ENCODE measurements around the gene ATOSA.

The ATOSA gene

DNA sequence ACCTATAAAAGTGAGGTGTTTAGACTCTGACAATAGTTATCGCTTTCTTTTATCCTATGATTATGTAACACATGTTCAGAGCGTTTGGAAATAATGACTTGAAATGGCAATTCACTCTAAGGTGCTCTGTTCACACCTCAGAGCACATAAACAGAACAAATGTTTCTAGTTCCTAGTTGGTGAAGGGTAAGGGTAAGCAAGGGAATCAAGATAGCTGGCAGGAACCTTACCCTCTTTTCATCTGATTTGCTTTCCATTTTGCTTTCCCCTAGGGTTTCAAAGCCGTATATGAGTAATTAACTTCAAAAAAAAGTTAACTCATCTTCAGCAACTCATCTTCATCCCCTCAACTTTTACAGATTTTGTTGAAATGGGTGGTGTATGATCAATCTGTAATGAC lies 2.3 kb upstream of the ATOSA start:
- no peak for DNase-seq

DNA sequence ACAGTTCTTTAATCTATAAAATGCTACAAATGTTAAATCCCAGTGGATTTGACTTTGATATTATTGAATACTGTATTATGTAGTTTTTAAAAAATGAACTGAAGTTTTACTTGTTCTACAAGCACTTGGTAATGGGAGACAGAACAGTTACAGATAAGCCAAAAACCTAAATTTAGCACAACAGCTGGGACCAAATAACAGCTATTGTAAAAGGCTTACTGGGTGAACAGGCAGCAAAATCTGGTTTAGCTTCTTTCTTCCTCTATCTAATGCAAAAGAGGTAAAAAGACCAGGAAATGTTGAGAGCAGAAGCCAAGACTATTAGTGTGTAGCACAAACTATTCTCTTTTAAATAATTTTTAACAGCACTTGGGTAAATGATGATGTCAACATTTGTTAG lies 1.6 kb upstream of the ATOSA start:
- no peak for DNase-seq

DNA sequence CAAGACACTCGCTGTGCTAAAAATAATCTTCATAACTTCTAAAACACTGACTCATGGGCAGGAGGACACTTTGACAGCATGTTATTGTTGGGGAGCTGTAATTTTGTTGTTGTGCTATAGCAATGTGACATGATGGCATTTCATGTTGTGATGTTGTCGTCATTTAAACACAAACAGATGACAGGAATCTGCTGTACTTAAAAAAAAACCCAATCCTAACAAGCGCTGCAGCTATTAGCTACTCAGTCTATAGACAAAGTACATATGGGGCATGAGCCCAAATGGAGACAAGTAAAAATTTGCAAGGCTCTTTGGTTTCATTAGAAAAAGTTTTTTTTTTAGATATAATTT lies 828 bp upstream of the ATOSA start:
- DNase-seq, result no peak

DNA sequence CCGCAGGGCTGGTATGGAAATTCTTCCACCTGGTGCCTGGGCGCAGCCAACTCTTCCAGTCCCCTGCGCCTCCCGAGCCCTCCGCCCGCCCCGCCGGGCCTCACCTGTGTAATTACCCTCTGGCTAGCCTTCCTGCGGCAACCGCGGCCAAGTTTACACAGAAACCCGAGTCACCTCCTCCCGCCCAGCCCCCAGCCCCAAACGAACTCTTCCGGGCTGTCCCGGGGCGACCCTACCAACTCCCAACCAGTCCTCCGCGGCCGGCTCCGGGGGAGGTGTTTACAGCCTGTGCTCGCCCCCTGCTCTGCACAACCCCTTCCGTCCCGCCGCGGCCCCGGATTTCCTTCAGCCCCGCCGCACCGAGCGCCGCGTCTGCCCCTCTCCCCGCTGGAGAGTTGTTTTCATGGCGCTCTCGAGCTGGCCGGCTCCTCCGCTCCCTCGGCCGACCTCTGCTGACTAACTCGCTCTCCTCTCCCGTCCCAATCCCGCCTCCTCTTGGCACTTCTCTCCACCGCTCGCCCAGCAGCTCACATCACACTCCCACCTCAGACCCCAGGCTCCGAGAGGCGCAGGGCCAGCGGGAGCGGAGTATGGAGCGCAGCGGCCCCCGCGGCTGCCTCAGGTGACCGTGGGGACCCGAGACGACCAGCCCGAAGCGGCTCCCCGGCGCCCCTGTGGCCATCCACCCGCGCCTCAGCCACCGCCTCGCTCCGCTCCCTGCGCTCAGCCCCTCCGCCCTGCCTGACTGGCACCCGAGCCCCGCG lies 538 bp downstream of the ATOSA start:
- DNase-seq, result peak; percentile 86

DNA sequence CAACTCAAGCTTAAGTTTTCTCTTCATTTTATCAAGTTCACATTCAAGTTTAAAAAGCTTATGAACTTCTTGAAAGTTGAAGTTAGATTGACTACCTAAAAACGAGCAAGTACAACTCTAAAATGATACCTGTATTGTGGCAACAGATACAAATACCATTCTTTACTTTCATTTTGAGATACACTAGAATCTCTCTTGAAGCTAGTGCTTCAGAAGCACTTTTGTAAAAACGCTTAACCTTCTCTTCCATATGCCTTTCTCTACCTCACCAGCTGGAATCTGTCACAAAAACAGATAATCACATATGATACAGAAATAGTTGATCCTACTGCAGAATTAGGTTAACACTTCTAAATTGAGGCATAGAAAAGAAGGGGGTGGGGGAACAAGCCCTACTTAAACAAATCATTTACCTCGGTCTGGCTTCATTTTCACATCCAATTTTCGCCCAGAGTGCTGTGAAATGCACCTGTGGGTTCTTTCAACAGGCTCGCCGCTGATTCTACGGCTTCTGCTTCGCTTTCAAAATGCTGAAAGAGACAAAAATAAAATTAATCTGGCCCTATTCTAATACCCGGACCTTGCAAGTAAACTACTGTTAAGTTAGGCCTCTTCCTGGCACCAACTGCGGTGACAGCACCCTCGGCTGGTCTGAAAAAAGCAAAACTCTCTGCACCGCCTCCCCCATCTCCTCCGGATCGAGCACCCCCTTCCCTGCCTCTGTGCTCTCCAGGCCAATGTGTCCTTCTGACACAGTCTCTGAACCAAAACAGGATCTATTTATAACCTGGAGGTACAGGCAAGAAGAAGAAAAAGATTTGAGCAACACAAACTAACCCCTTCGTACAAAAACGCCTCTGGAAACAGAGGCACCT lies 1.4 kb downstream of the ATOSA start:
- peak; percentile 66 for DNase-seq

DNA sequence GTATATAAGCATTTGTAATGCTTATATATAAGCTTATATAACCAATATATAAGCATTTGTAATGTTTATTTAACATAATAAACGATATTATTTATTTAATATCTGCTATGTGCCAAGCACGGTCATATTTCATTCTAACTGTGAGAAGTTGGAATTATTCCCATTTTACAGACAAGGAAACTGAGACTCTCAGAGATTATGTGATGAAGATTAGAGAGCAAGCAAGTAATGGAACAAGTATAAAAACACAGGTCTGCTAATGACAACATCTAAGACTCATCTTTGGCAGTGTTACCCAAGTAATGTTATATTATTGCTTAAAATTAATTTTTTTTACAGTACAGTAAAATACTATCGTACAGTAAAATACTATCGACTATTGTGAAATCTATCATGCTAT lies 4.4 kb downstream of the ATOSA start:
- no peak for DNase-seq

DNA sequence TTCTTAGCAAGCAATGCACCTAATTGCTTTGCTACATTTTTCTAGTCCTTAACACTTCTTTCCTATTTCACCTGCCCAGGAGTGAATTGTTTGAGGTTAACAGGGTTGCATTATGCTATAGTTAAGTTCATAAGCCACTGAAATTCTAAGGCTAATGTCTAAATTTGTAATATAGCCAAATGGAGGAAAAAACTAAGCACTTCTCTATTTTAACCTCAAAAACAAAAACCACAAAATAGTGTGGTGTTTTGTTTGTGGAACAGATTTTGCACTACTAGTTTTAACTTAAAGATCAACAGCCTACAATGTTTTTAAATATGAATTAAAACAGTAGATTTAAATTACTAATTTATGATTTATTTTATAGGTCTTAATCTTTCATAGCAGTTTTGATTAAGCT lies 5.5 kb downstream of the ATOSA start:
- DNase-seq, result no peak

DNA sequence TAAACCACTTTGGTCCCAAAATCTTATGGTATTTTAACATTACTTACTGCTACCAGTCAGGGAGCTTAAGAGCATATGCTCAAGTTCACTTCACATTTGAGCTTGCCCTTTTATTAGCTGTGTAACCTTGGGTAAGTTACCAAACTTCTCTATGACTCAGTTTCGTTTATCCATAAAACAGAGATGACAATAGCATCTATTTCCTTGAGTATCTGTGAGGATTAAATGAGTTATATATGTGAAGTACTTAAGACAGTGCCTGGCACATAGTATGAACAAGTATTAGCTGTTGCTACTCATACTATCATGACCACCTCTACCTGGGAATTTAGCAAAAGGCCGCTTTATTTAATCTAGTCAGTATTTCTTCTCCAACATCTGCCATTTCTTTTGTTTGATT lies 5.9 kb downstream of the ATOSA start:
- no peak for DNase-seq

DNA sequence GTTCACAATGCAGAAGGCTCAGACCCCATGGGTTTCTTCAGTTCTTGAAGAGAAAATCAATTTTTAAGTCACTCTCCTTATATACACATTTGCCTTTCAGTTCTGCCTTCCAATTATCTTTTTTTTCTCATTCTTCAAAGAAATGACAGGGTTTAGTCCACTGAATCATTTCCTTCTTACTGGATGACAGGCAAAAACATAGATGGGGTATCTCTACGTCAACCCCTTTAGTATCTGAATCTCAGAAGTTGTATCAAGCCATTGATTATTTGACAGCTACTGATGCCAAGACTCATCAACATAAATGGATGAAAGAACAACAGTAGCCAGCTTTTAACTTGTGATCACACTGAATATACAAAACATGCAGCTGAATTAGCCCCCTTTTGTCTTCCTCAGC lies 6.5 kb downstream of the ATOSA start:
- DNase-seq, result no peak

DNA sequence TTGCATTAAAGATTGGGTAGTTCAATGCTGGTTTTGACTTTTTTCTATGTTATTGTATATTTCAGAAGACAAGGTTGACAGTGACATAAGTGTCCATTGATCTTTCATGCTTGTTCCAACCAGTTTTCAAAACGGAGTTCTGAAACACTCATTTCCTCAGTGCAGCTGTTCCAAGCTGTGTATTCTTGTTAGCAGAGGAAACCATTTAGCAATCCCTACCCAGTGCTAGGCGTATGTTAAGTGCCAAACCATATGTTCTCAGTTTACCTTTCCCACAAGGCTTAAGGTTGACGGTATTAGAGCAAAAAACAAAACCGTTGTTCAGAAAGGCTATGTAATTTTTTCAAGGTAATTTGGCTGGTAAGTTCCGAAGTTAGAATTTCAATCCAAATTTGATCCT lies 9.1 kb downstream of the ATOSA start:
- no peak for DNase-seq

DNA sequence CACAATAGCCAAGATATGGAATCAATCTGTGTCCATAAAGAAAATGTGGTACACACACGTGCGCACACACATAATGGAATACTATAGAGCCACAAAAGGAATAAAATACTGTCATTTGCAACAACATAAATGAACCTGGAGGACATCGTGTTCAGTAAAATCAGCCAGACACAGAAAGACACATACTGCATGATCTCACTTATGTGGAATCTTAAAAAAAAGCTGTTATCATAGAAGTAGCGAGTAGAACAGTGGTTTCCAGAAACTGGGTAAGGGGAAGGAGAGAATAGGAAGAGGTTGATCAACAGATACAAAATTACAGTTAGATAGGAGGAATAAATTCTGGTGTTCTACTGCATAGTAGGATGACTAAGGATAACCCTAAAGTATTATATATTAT lies 11.1 kb downstream of the ATOSA start:
- no peak for DNase-seq

DNA sequence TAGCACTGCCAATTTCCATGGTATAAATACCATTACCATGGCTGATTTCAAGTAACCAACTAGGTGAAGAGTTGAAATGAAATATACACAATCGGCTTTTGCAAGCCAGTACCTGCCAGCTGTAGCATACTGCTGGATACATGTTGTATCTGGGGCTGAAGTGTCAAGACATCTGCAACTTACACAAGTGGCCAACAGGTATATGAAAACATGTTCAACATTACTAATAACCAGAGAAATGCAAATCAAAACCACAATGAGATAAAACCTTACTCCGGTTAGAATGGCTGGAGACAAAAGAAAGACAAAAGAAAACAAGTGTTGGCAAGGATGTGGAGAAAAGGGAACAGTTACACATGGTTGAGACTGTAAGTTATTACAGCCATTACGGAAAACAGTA lies 11.6 kb downstream of the ATOSA start:
- DNase-seq, result no peak

DNA sequence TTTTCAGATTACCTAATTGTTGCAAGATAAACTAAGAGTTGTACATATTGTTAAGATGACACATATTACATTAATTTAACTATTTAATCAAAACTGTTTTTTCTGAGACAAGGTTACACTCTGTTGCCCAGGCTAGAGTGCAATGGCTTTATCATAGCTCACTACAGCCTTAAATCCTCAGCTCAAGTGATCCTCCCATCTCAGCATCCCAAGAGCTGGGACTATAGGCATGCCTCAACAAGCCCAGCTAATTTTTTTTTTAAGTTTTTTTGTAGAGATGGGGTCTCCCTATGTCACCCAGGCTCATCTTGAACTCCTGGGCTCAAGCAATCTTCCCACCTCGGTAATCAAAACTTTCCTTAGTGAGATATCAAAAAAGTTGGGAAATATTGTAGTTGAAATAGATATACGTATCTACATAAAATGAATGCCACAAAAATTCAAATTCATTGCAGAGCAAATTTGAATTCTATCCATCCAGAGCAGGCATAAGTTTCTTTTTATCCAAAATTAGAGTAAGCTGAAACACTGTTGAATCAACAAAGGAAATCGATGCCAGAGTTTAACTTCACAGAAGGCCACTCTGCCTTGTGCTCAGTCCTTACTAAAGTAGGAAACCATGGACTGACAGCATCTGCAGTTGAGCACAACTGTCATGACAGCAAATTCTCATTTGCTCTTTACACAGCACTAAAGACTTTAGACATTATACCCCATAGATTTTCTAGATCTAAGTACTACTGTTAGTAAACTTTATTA lies 15.5 kb downstream of the ATOSA start:
- DNase-seq, result no peak

DNA sequence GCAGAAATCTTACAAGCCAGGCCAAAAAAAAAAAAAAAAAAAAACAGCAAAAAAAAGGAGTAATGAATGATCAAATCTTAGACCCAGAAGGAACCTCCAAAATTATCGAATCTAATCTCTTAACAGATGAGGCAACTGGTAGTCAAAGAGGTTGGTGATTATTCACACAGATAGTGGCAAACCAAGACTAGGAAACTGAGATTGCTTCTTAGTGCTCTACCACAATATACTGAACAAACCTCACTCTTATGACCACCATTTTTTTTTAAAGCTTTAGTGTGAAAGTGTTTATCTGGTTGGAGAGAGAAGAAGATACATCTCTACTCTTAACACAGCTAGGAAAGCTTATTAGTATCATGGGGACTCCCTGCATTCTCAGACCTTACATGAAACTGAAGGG lies 17.3 kb downstream of the ATOSA start:
- no peak for DNase-seq

DNA sequence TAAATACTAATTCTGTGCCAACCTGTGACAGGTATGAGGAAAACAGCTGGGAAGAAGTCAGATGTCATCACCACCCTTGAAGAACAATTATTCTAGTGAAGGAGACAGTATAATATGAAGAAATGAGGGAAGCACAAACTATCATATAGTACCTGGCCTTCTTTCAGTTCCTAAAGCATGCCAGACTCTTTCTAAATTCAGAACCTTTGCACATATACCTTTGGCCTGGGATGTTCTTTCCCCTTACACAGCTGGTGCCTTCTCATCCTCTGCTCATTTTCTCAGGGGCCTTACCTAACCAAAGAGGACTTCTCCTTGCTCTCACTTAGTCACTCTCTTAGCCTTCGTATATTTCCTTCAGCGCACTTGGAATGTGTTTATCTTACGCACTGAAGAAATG lies 19.0 kb downstream of the ATOSA start:
- DNase-seq, result no peak

DNA sequence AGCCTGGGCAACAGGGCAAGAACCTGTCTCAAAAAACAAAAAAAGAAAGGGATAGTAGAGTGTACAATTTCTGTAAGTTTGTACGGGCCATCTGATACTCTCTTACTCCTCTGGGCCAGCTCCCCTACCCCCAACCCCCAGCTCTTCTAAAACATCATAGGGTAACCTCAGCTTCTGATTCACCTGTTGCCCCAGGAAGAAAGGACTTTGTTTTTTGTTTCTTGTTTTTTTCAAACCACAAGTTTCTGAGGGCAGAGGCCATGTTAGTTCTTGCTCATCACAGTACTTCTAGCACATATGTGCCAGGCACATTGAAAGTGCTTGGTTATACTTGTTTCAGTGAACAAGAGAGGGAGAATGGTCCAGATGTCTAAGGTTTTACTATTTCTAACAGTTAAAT lies 20.2 kb downstream of the ATOSA start:
- no peak for DNase-seq

DNA sequence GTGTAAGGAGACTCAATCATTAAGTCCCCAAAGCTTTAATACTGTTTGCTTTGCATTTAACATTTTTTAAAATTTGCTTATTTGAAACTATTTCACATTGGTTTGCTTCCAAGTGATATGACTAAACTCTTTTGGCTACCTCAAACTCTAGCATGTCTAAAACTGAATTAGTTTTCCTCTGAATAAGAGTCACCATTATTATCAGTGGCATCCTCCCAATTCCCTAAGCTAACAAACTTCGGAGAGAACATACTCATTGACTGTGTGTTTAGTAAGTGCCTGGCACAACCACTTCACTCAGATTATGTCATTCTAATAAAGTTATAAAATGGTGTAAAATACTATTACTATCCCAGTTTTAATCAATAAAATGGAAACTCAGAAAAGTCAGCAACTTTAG lies 21.9 kb downstream of the ATOSA start:
- no peak for DNase-seq

DNA sequence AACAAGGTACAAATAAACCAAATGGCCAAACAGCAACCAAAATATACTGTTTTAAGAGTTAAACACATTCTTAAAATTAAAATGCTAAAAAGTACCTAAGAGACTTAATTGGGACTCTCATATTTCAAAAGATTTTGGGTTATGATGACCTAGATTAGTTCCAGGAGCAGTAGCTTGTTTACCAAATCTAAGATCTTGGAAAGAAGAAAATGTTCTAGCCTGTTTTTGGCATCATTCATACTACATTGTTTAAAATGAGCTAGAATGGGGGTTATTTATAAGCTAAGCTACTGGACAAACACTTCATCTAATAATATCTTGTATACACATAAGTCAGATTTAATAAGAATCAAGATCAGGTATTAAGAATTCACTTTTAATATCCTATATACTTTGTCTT lies 22.8 kb downstream of the ATOSA start:
- no peak for DNase-seq

DNA sequence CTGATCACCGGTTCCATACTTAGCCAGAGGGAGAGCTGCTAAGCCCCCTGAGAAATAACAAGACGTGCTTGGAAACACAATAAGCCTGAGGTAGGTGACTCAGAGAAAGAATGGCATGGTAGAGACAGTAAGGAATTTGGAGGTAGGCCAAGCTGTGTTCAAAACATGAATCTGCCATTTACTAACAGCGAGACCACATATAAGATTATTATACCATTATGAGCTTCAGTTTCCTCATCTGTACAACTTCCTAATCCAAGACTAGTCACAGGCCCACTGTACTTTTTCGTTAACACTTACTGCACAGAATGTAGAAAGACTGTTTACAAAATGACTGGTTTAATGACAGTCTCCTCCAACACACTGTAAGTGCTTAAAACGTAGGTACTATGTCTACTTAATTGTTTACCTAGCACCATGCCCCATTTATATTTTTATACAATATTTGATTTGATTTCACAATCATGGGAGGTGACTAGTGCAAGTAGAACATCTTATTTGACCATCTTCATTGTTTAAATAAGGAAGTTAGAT lies 25.7 kb downstream of the ATOSA start:
- no peak for DNase-seq

DNA sequence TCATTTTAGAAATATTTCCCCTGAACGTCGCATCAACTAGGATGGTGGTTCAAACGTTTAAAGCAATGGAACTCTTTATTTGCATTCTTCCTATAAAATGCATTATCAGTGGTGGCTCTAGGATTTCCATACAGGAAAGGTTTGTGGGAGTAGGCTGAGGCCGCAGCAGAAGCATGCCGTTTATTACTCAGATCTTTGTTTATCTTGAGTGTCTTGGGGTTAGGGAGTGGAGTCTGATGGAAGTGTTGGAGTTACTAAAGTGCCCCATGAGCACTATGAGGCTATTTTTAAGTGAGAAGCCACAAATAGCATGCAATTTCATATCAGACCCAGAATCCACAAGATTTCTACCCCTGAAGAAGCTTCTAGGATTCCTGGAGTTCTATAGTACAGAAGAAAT lies 26.2 kb downstream of the ATOSA start:
- no peak for DNase-seq

DNA sequence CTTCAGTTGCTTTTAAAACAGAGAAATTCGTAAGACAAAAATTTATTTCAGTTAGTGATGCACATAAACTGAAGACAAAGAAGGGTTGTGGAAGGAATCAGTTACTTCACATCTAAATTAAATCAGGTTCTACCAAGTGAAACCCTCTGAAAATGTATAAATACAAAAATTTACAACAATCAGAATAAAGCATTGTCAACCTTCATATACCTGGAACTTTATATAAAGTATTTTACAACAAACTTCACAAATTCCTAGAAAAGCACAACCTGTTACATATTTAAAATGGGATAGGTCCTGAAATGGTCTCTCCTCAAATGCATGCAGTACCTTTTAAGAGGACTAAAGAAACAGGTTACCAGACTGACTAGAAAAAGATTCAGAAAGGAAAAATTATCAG lies 26.9 kb downstream of the ATOSA start:
- DNase-seq, result no peak

DNA sequence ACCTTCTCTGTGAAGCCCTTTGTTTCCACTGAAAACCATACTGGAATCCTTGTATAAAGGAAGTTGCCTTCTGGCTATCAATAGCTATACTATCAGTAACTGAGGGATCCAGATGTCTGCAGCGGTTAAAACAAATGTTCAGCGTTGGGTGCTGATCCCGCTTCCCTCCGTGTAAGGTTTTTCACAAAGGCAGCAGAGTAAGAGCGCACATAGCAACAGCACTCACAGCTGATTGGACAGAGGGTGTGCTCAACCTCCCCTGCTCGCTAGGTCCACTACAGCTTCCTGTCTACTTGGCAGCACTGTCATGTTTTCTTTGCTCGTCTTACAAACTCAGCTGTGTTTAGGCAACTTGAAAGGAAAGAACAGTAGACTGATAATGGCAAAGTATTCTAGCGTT lies 27.3 kb downstream of the ATOSA start:
- DNase-seq, result peak; percentile 88

DNA sequence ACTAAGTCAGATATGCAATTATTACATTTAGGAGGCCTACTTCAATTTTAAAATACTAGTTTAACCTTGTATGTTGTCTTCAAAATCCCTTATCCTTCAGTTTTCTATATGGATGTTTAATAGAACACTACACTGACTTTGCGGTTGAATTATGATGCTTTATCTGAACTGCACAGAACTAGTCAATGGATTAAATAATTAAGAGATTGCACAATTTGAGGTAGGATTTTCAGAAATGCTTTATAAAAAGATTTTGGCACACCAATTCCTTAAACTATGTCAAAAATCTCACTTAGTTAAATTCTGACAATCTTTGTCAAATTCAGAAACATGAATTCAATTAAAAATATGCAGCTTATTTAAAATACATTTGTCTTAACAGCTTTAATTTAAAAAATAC lies 28.1 kb downstream of the ATOSA start:
- no peak for DNase-seq

DNA sequence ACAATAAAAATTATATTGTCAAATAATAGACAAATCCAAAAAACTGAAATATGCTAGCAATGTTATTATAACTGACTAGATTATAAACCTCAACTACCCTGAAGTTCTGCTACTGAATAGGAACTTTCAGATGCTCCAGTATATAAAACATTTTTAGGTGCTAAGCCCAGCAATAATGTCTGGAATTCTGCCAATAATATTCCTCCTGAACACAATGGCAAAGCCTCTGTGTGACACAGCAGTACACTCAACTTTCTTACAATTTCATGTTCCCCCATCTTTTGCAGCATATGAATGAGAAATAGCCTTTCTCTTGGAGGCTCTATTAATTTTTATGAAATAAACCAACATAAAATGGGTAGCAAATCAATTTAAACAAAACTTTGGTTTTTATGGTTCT lies 29.5 kb downstream of the ATOSA start:
- DNase-seq, result no peak

All from islet precursor cell (in vitro differentiated cells).